Adrenal gland (tissue), 12 donors: ENCODE results near the gene ZNF648. TPM values are rescaled to one million over a fixed set of nuclear protein-coding genes. Genes with fewer than 3 reads are reported as not detected.
"Not testable (repeated sequence)": the region's sequence is repeated elsewhere in the genome, so short reads cannot be mapped to it uniquely, and the experiment has no call there.

Experiments
- DNase-seq, 7 donors: peaks; one replicate each; pipeline ENCODE4 v3.0.0-alpha.2; 2019 to 2020
- H3K27ac ChIP-seq, 5 donors: fragments of 200-600 bp; sonication (generic) in 4 of 5; 1 replicate in 3 of 5; 2 replicates in 2 of 5; pipeline versions ENCODE4 v1.5.1 to v1.8.0; 2016 to 2020; ENCODE audit warnings: mild to moderate bottlenecking in 1 of 5
- H3K27me3 ChIP-seq: fragments of 200-600 bp; 2 replicates; pipeline ENCODE4 v1.8.0; 2021
- H3K36me3 ChIP-seq, 2 donors: fragments of 200-600 bp; replicated peaks in 1 of 2; 1 replicate in 1 of 2; 2 replicates in 1 of 2; pipeline versions ENCODE4 v1.5.1 to v1.8.0; 2018 to 2022
- H3K4me1 ChIP-seq, 2 donors: fragments of 200-600 bp; replicated peaks in 1 of 2; 1 replicate in 1 of 2; 2 replicates in 1 of 2; pipeline versions ENCODE4 v1.5.1 to v1.8.0; 2018 to 2021
- H3K4me3 ChIP-seq, 4 donors: fragments of 200-600 bp; sonication (generic) in 3 of 4; one replicate each; pipeline ENCODE4 v1.5.1; 2016 to 2018
- H3K9me3 ChIP-seq, 3 donors: fragments of 200-600 bp; sonication (generic) in 1 of 3; replicated peaks in 1 of 3; 1 replicate in 2 of 3; 2 replicates in 1 of 3; pipeline versions ENCODE4 v1.5.1 to v1.8.0; 2016 to 2021
- CTCF ChIP-seq, 6 experiments: fragments of 450-650 bp in 4 of 6; fragments of 200-600 bp in 2 of 6; sonication (generic) in 1 of 6; IDR thresholded peaks; 1 replicate in 5 of 6; 2 replicates in 1 of 6; pipeline versions ENCODE4 v1.5.1 to v1.8.0; 2016 to 2021; ENCODE audit warnings: antibody characterized with exemption in 6 of 6, mild to moderate bottlenecking in 2 of 6, moderate library complexity in 1 of 6
- POLR2A ChIP-seq, 2 donors: fragments of 450-650 bp; IDR thresholded peaks; one replicate each; pipeline ENCODE4 v1.6.1; 2017; ENCODE audit warnings: antibody characterized with exemption in 2 of 2, mild to moderate bottlenecking in 2 of 2, moderate library complexity in 1 of 2
- WGBS, 4 donors: extraction: QIAGEN DNeasy Blood & Tissue Kit in 2 of 4; methylation state at CpG; one replicate each; pipeline versions ENCODE4 v1.1.5 to v1.1.7; 2013 to 2017; 5-methylcytosine and 5-hydroxymethylcytosine counted together
- intact Hi-C, 2 donors: fragments of 100-400 bp; cut with DNase I; formaldehyde crosslinking; loops; one replicate each; pipeline versions ENCODE4 v1.14.1 to v1.15.0; 2022 to 2023
- polyA plus RNA-seq, 3 donors: library from polyadenylated mRNA; stranded (reverse); fragments of 200-250 nt in 2 of 3; fragments of 350-450 nt in 1 of 3; fragmentation: Illumina TruSeq in 1 of 3; extraction: RNeasy Lipid Tissue Mini Kit (QIAGEN cat#74804) in 1 of 3; gene quantifications; one replicate each; pipeline ENCODE4 v1.2.3, GENCODE V29; 2013 to 2014
- total RNA-seq, 9 donors: library from RNA; depleted of rRNA in 4 of 9; stranded (reverse); fragments of >200 nt in 4 of 9; fragments of 120-200 nt in 1 of 9; fragmentation: NEBNext Ultra II Directional in 1 of 9; extraction: Animal tissue kit (Norgen Biotek cat#: 25700) in 1 of 9; gene quantifications; one replicate each; pipeline versions ENCODE4 v1.1.0 to v1.2.4, GENCODE V29; 2013 to 2023
- donor health status: healthy with polysubstance abuse.
- donor health status: Bipolar disorder and iron deficiency.
- donor health status: DM: yes; HTN: yes; CAD: no.
- donor health status: DM: no; HTN: no; CAD: no.
- donor health status: DM: no; HTN: no; CAD: no.
- donor health status: DM: yes; HTN: yes; CAD: no.

The ZNF648 gene
- total and polyA plus RNA-seq, 12 donors, result 0.06 to 0.14 TPM; not detected in 10

- DNase-seq, result no peak
- intact Hi-C loops, result no loop called here
- WGBS, 4 donors, result 73 to 83% (median 76%) methylated on average over 3 of the region's 3 CpGs
Observed at GRCh38 chr1:182102043-182102416, 40.5 kb upstream of the ZNF648 start.

GRCh38 chr1:182101415-182102042 lies 40.0 kb upstream of the ZNF648 start:
- no peak overlapping the region for H3K4me3 ChIP-seq
- TF ChIP-seq CTCF (IDR thresholded peaks at IDR 0.05) (no peak), POLR2A (IDR thresholded peaks at IDR 0.05) (no peak)
- H3K27ac ChIP-seq, result no peak overlapping the region
- H3K4me1 ChIP-seq, result no peaks in the 10 kb centered on the region
- H3K36me3 ChIP-seq, result no peaks in the 10 kb centered on the region
- WGBS, 4 donors, result 30 to 39% (median 35%) methylated on average over 8 of the region's 8 CpGs
- DNase-seq, result no peak
- intact Hi-C loops, result no loop called here
- no peaks in the 10 kb centered on the region for H3K27me3 ChIP-seq
- H3K9me3 ChIP-seq, result peaks cover 0 to 4% (median 0%) of the 10 kb centered on the region in 3 donors

More at GRCh38 chr1:182102043-182102416, 40.5 kb upstream of the ZNF648 start:
- Histone ChIP-seq H3K36me3 (no peaks in the 10 kb centered on the region), H3K9me3 (peaks cover 0 to 4% (median 0%) of the 10 kb centered on the region in 3 donors), H3K4me1 (no peaks in the 10 kb centered on the region), H3K4me3 (no peak overlapping the region), H3K27ac (no peak overlapping the region), H3K27me3 (no peaks in the 10 kb centered on the region)
- no peak for TF ChIP-seq CTCF (IDR thresholded peaks at IDR 0.05)
- TF ChIP-seq POLR2A (IDR thresholded peaks at IDR 0.05), result no peak

GRCh38 chr1:182098301-182098700 lies 36.8 kb upstream of the ZNF648 start:
- DNase-seq, result no peak
- Histone ChIP-seq H3K4me3 (no peak overlapping the region), H3K27me3 (no peaks in the 10 kb centered on the region), H3K36me3 (no peaks in the 10 kb centered on the region), H3K4me1 (no peaks in the 10 kb centered on the region), H3K27ac (no peak overlapping the region), H3K9me3 (peaks cover 0 to 4% (median 0%) of the 10 kb centered on the region in 3 donors)
- WGBS, 4 donors, result 74 to 89% (median 78%) methylated on average over 4 of the region's 4 CpGs
- intact Hi-C loops, result no loop called here
- no peak for TF ChIP-seq POLR2A (IDR thresholded peaks at IDR 0.05)
- TF ChIP-seq CTCF (IDR thresholded peaks at IDR 0.05), result no peak

- no peaks in the 10 kb centered on the region for H3K4me1 ChIP-seq
- intact Hi-C loops, result no loop called here
- WGBS, 4 donors, result 64 to 77% (median 71%) methylated on average over 2 of the region's 2 CpGs
- H3K27ac ChIP-seq, result no peak overlapping the region
- peaks cover 0 to 4% (median 0%) of the 10 kb centered on the region in 3 donors for H3K9me3 ChIP-seq
- no peak for TF ChIP-seq CTCF (IDR thresholded peaks at IDR 0.05)
- TF ChIP-seq POLR2A (IDR thresholded peaks at IDR 0.05), result no peak
- no peaks in the 10 kb centered on the region for H3K36me3 ChIP-seq
- H3K27me3 ChIP-seq, result no peaks in the 10 kb centered on the region
- DNase-seq, result no peak
- H3K4me3 ChIP-seq, result no peak overlapping the region
Observed at GRCh38 chr1:182095946-182096345, 34.4 kb upstream of the ZNF648 start.

- H3K27me3 ChIP-seq, H3K4me3 ChIP-seq, intact Hi-C loops, DNase-seq, H3K4me1 ChIP-seq, H3K36me3 ChIP-seq, H3K9me3 ChIP-seq, H3K27ac ChIP-seq: not testable (repeated sequence)
- WGBS, 4 donors, result 77 to 85% (median 80%) methylated on average over 5 of the region's 5 CpGs
Observed at GRCh38 chr1:182094514-182095005, 33.0 kb upstream of the ZNF648 start.
